Neural cell (in vitro differentiated cells): ENCODE measurements around the gene SS18L1.
A peak's percentile ranks its signal among the peaks of the same experiment; 100 is the strongest.

Experiments
- EP300 ChIP-seq: fragments of 450-650 bp; conservative IDR thresholded peaks from 2 replicates; pipeline ENCODE4 v1.6.1; 2014; ENCODE audit warnings: antibody characterized with exemption, mild to moderate bottlenecking, moderate library complexity; ENCODE audit not compliant: poor library complexity, severe bottlenecking
- EZH2 ChIP-seq: fragments of 200-600, 300-800 bp; shearing (Covaris generic), sonication (generic); IDR thresholded peaks from 2 replicates; pipeline ENCODE4 v1.6.1; 2014; ENCODE audit warnings: antibody characterized with exemption, low read length, borderline replicate concordance, mild to moderate bottlenecking; ENCODE audit not compliant: insufficient read depth, poor library complexity, severe bottlenecking
- MXI1 ChIP-seq: fragments of 450-650 bp; conservative IDR thresholded peaks from 2 replicates; pipeline ENCODE4 v1.6.1; 2014; ENCODE audit warnings: antibody characterized with exemption, mild to moderate bottlenecking; ENCODE audit not compliant: poor library complexity, severe bottlenecking
- POLR2AphosphoS5 ChIP-seq: IDR thresholded peaks from 2 replicates; pipeline ENCODE4 v1.6.1; 2012
- RAD21 ChIP-seq: fragments of 450-650 bp; conservative IDR thresholded peaks from 2 replicates; pipeline ENCODE4 v1.6.1; 2014; ENCODE audit warnings: antibody characterized with exemption, mild to moderate bottlenecking, moderate library complexity
- TAF1 ChIP-seq: IDR thresholded peaks from 2 replicates; pipeline ENCODE4 v1.6.1; 2012; ENCODE audit warnings: low read depth
- TF ChIP-seq, protein P1 (sequence below): fragments of 450-650 bp; IDR thresholded peaks from 2 replicates; pipeline ENCODE4 v1.5.1; 2014; ENCODE audit warnings: antibody characterized with exemption, mild to moderate bottlenecking, moderate library complexity; ENCODE audit not compliant: poor library complexity, severe bottlenecking
- TF ChIP-seq, protein P2 (sequence below): IDR thresholded peaks from 2 replicates; pipeline ENCODE4 v1.6.1; 2012; ENCODE audit warnings: borderline replicate concordance

DNA sequence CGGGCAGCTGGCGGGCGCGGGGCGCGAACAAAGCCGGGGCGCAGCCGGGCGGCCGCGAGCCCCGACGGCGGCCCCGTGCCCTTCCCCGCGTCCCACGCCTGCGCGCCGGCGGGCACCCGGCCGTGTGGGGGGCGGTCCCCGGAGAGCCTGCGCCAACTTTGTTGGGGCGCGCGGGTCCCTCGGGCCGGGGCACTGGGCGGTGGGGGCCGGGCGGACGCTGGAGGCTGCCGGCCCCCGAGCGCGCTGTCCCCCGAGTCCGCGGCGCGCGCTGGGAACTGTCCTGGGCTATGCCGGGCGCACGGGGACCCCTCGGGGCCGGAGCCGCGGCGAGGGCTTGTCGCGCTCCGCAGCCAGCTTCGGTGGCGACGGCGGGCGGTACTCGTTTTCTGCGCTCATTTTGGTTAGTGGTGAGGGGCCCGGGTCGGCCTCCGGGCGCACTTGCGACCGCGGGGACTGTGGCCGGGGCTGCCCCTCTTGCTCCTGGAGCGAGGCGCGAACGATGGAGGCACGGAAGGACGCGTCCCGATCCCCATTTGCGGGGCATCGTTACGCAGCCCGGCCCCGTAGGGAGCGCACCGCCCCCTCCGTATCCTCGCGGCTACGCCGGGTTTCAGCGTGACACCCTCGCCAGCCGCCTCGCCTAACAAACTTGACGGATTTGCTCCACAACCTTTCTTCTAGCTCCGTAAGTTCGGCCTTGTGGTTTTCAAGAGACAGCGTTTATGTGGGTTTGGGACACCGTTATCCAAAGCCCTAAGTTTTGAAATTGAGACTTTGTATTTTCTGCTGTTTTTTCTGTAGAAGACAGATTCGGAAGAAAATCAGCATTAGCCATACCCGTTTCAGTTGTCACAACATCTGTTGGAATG lies 622 bp downstream of the SS18L1 start:
- no peak for TF ChIP-seq EZH2
- no peak for TF ChIP-seq TAF1
- TF ChIP-seq, protein P1, sequence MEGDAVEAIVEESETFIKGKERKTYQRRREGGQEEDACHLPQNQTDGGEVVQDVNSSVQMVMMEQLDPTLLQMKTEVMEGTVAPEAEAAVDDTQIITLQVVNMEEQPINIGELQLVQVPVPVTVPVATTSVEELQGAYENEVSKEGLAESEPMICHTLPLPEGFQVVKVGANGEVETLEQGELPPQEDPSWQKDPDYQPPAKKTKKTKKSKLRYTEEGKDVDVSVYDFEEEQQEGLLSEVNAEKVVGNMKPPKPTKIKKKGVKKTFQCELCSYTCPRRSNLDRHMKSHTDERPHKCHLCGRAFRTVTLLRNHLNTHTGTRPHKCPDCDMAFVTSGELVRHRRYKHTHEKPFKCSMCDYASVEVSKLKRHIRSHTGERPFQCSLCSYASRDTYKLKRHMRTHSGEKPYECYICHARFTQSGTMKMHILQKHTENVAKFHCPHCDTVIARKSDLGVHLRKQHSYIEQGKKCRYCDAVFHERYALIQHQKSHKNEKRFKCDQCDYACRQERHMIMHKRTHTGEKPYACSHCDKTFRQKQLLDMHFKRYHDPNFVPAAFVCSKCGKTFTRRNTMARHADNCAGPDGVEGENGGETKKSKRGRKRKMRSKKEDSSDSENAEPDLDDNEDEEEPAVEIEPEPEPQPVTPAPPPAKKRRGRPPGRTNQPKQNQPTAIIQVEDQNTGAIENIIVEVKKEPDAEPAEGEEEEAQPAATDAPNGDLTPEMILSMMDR, result no peak
- TF ChIP-seq MXI1, result peak; percentile 81
- TF ChIP-seq, protein P2, sequence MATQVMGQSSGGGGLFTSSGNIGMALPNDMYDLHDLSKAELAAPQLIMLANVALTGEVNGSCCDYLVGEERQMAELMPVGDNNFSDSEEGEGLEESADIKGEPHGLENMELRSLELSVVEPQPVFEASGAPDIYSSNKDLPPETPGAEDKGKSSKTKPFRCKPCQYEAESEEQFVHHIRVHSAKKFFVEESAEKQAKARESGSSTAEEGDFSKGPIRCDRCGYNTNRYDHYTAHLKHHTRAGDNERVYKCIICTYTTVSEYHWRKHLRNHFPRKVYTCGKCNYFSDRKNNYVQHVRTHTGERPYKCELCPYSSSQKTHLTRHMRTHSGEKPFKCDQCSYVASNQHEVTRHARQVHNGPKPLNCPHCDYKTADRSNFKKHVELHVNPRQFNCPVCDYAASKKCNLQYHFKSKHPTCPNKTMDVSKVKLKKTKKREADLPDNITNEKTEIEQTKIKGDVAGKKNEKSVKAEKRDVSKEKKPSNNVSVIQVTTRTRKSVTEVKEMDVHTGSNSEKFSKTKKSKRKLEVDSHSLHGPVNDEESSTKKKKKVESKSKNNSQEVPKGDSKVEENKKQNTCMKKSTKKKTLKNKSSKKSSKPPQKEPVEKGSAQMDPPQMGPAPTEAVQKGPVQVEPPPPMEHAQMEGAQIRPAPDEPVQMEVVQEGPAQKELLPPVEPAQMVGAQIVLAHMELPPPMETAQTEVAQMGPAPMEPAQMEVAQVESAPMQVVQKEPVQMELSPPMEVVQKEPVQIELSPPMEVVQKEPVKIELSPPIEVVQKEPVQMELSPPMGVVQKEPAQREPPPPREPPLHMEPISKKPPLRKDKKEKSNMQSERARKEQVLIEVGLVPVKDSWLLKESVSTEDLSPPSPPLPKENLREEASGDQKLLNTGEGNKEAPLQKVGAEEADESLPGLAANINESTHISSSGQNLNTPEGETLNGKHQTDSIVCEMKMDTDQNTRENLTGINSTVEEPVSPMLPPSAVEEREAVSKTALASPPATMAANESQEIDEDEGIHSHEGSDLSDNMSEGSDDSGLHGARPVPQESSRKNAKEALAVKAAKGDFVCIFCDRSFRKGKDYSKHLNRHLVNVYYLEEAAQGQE, result no peak
- no peak for TF ChIP-seq EP300
- peak; percentile 55 for TF ChIP-seq POLR2AphosphoS5
- peak; percentile 34 for TF ChIP-seq RAD21
